Hepatocyte (in vitro differentiated cells): ENCODE results near the gene MAD1L1. TPM values are rescaled to one million over a fixed set of nuclear protein-coding genes. Genes with fewer than 3 reads are reported as not detected.

ENCODE experiments used
- DNase-seq: peaks from one replicate; pipeline ENCODE4 v3.0.0-alpha.2; 2016; ENCODE audit warnings: low spot score
- H2AFZ ChIP-seq: fragments of 200-600 bp; sonication (generic); 2 replicates; pipeline ENCODE4 v1.6.0; 2016; ENCODE audit warnings: antibody characterized with exemption, mild to moderate bottlenecking
- H3K27ac ChIP-seq: fragments of 200-600 bp; sonication (generic); 2 replicates; pipeline ENCODE4 v1.5.1; 2016; ENCODE audit warnings: mild to moderate bottlenecking
- H3K27me3 ChIP-seq: fragments of 200-600 bp; sonication (generic); 2 replicates; pipeline ENCODE4 v1.6.1; 2016
- H3K36me3 ChIP-seq: fragments of 200-600 bp; sonication (generic); replicated peaks from 2 replicates; pipeline ENCODE4 v1.5.1; 2016; ENCODE audit warnings: low read depth; ENCODE audit not compliant: insufficient read depth
- H3K4me1 ChIP-seq: fragments of 200-600 bp; sonication (generic); 2 replicates; pipeline ENCODE4 v1.5.1; 2016; ENCODE audit warnings: mild to moderate bottlenecking, moderate library complexity; ENCODE audit not compliant: insufficient read depth
- H3K4me2 ChIP-seq: fragments of 200-600 bp; sonication (generic); 2 replicates; pipeline ENCODE4 v1.6.0; 2016
- H3K4me3 ChIP-seq: fragments of 200-600 bp; sonication (generic); 2 replicates; pipeline ENCODE4 v1.5.1; 2016; ENCODE audit warnings: mild to moderate bottlenecking
- H3K79me2 ChIP-seq: fragments of 200-600 bp; sonication (generic); 2 replicates; pipeline ENCODE4 v1.6.0; 2017; ENCODE audit warnings: mild to moderate bottlenecking
- H3K9me2 ChIP-seq: fragments of 200-600 bp; sonication (generic); replicated peaks from 2 replicates; pipeline ENCODE4 v1.6.0; 2017; ENCODE audit warnings: mild to moderate bottlenecking; ENCODE audit not compliant: insufficient read depth
- H3K9me3 ChIP-seq: fragments of 200-600 bp; sonication (generic); 2 replicates; pipeline ENCODE4 v1.5.1; 2016; ENCODE audit warnings: low read depth, mild to moderate bottlenecking
- H4K20me1 ChIP-seq: fragments of 200-600 bp; sonication (generic); 2 replicates; pipeline ENCODE4 v1.6.0; 2016; ENCODE audit warnings: mild to moderate bottlenecking; ENCODE audit not compliant: insufficient read depth, poor library complexity, severe bottlenecking
- CTCF ChIP-seq: fragments of 200-600 bp; sonication (generic); IDR thresholded peaks from 2 replicates; pipeline ENCODE4 v1.5.1; 2016; ENCODE audit warnings: antibody characterized with exemption, mild to moderate bottlenecking; ENCODE audit not compliant: poor library complexity
- EZH2 ChIP-seq: fragments of 200-600 bp; sonication (generic); IDR thresholded peaks from 2 replicates; pipeline ENCODE4 v1.6.1; 2016; ENCODE audit warnings: antibody characterized with exemption, mild to moderate bottlenecking, borderline replicate concordance
- EZH2phosphoT487 ChIP-seq: fragments of 200-600 bp; sonication (generic); IDR thresholded peaks from one replicate; pipeline ENCODE4 v1.6.1; 2018; ENCODE audit warnings: antibody characterized with exemption, mild to moderate bottlenecking, low read depth, moderate library complexity; ENCODE audit not compliant: unreplicated experiment, severe bottlenecking
- WGBS: methylation state at CpG from one replicate; pipeline ENCODE4 v1.1.6; 2016; ENCODE audit warnings: low lambda C conversion rate; ENCODE audit errors: missing lambda C conversion rate; 5-methylcytosine and 5-hydroxymethylcytosine counted together
- polyA plus RNA-seq: library from polyadenylated mRNA; unstranded; fragments of >200 nt; fragmentation: Nextera tagmentation; extraction: Ambion mirVana; gene quantifications from 2 replicates; pipeline ENCODE4 v1.2.1, GENCODE V29; 2016
- total RNA-seq: library from RNA; depleted of rRNA; stranded (reverse); fragments of >200 nt; gene quantifications from 2 replicates; pipeline ENCODE4 v1.2.3, GENCODE V29; 2014

Gene MAD1L1
- total and polyA plus RNA-seq, 2 experiments from 2014 or later, result 30.7 to 31.0 TPM

- no peaks in the 10 kb centered on the region for H3K36me3 ChIP-seq
- H3K9me3 ChIP-seq, result no peaks in the 10 kb centered on the region
- H3K79me2 ChIP-seq, result no peaks in the 10 kb centered on the region
- WGBS, result 89% methylated on average over 6 of the region's 6 CpGs
- no peak for TF ChIP-seq CTCF
- TF ChIP-seq EZH2phosphoT487, result no peak
- TF ChIP-seq EZH2, result no peak
- H2AFZ ChIP-seq, result no peak overlapping the region
- DNase-seq, result no peak
- H3K4me2 ChIP-seq, result no peak overlapping the region
- no peak overlapping the region for H3K4me3 ChIP-seq
- no peak overlapping the region for H3K27ac ChIP-seq
- no peaks in the 10 kb centered on the region for H3K27me3 ChIP-seq
- H3K9me2 ChIP-seq, result no peaks in the 10 kb centered on the region
- H4K20me1 ChIP-seq, result no peaks in the 10 kb centered on the region
- H3K4me1 ChIP-seq, result no peaks in the 10 kb centered on the region
Measured at GRCh38 chr7:1777122-1777521, 455.6 kb downstream of the MAD1L1 start.

- WGBS, result 71% methylated on average over 4 of the region's 4 CpGs
- Histone ChIP-seq H3K4me3 (no peak overlapping the region), H2AFZ (no peak overlapping the region), H3K4me1 (no peaks in the 10 kb centered on the region), H3K79me2 (no peaks in the 10 kb centered on the region), H3K9me2 (no peaks in the 10 kb centered on the region), H4K20me1 (no peaks in the 10 kb centered on the region), H3K4me2 (no peak overlapping the region), H3K36me3 (no peaks in the 10 kb centered on the region), H3K9me3 (no peaks in the 10 kb centered on the region), H3K27me3 (no peaks in the 10 kb centered on the region), H3K27ac (no peak overlapping the region)
- TF ChIP-seq EZH2phosphoT487 (no peak), EZH2 (no peak), CTCF (no peak)
- DNase-seq, result no peak
Measured at GRCh38 chr7:1775389-1775788, 457.4 kb downstream of the MAD1L1 start.

- H2AFZ ChIP-seq, result no peak overlapping the region
- H4K20me1 ChIP-seq, result no peaks in the 10 kb centered on the region
- TF ChIP-seq EZH2phosphoT487, result no peak
- TF ChIP-seq CTCF, result no peak
- TF ChIP-seq EZH2, result no peak
- no peaks in the 10 kb centered on the region for H3K9me3 ChIP-seq
- no peak for DNase-seq
- no peaks in the 10 kb centered on the region for H3K4me1 ChIP-seq
- no peak overlapping the region for H3K4me3 ChIP-seq
- H3K36me3 ChIP-seq, result no peaks in the 10 kb centered on the region
- no peaks in the 10 kb centered on the region for H3K9me2 ChIP-seq
- H3K27ac ChIP-seq, result no peak overlapping the region
- H3K27me3 ChIP-seq, result no peaks in the 10 kb centered on the region
- H3K79me2 ChIP-seq, result no peaks in the 10 kb centered on the region
- WGBS, result 93% methylated on average over 6 of the region's 6 CpGs
- H3K4me2 ChIP-seq, result no peak overlapping the region
Measured at GRCh38 chr7:1770331-1770730, 462.4 kb downstream of the MAD1L1 start.
